ENCODE measurements around the gene SPATA13.

DNA sequence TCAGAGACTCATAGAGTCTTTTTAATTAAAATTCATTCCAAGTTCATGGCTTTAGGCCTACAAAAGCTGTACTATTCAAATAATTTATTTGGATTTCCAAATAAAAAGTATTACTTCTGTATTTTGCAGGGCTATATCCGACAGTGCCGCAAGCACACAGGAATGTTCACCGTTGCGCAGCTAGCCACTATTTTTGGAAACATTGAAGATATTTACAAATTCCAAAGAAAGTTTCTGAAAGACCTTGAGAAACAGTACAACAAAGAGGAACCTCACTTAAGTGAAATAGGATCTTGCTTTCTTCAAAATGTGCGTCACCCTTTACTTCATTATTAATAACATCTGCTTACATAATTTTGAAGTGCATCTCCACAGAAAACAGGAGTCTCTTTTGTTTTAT is 128.3 kb downstream of the SPATA13 start:
- TF ChIP-seq CTCF (conservative IDR thresholded peaks at IDR 0.05): no peak
- TF ChIP-seq EZH2 (IDR thresholded peaks at IDR 0.05; ENCODE audit: low read depth): no peak

Measured in PC-9 (cell line).